HepG2 (cell line): ENCODE measurements around the gene ZBTB45. TPM values are rescaled to one million over a fixed set of nuclear protein-coding genes. Genes with fewer than 3 reads are reported as not detected.

ENCODE experiments used
- CCDC6 ChIP-seq: sonication (generic); formaldehyde crosslinking; IDR thresholded peaks from 2 replicates; pipeline ENCODE4 v1.8.1; 2022; ENCODE audit warnings: mild to moderate bottlenecking, missing genetic modification reagents, moderate library complexity
- MBNL3 ChIP-seq: fragments of 250-450 bp; sonication (Bioruptor Pico); conservative IDR thresholded peaks from 2 replicates; pipeline ENCODE4 v1.8.0; 2022; ENCODE audit warnings: mild to moderate bottlenecking, inconsistent platforms
- NFKB2 ChIP-seq: sonication (generic); formaldehyde crosslinking; IDR thresholded peaks from 2 replicates; pipeline ENCODE4 v1.4.0; 2020; ENCODE audit warnings: missing genetic modification reagents, borderline replicate concordance
- PAXIP1 ChIP-seq: sonication (generic); formaldehyde crosslinking; conservative IDR thresholded peaks from 2 replicates; pipeline ENCODE4 v1.4.0; 2020; ENCODE audit warnings: mild to moderate bottlenecking, missing genetic modification reagents, moderate library complexity
- RFX1 ChIP-seq: fragments of 450-650 bp; IDR thresholded peaks from 2 replicates; pipeline ENCODE4 v1.6.1; 2017
- SUZ12 ChIP-seq: fragments of 150-350 bp; IDR thresholded peaks from 2 replicates; pipeline ENCODE4 v1.6.1; 2014; ENCODE audit warnings: low read depth, low read length
- THAP8 ChIP-seq: sonication (generic); formaldehyde crosslinking; IDR thresholded peaks from 2 replicates; pipeline ENCODE4 v1.5.1; 2020; ENCODE audit warnings: missing genetic modification reagents, mild to moderate bottlenecking, borderline replicate concordance
- ZNF136 ChIP-seq: sonication (generic); formaldehyde crosslinking; IDR thresholded peaks from 2 replicates; pipeline ENCODE4 v1.8.1; 2022; ENCODE audit warnings: low read depth, mild to moderate bottlenecking, moderate library complexity, missing genetic modification reagents
- ZNF337 ChIP-seq: sonication (generic); formaldehyde crosslinking; IDR thresholded peaks from 2 replicates; pipeline ENCODE4 v1.5.1; 2020; ENCODE audit warnings: missing genetic modification reagents, low read depth, mild to moderate bottlenecking, borderline replicate concordance
- ZNF512 ChIP-seq: sonication (generic); formaldehyde crosslinking; IDR thresholded peaks from 2 replicates; pipeline ENCODE4 v1.4.0; 2020; ENCODE audit warnings: mild to moderate bottlenecking, missing genetic modification reagents
- ZNF564 ChIP-seq: sonication (generic); formaldehyde crosslinking; IDR thresholded peaks from 2 replicates; pipeline ENCODE4 v1.8.1; 2023; ENCODE audit warnings: mild to moderate bottlenecking, missing genetic modification reagents
- ZNF577 ChIP-seq: sonication (generic); formaldehyde crosslinking; IDR thresholded peaks from 2 replicates; pipeline ENCODE4 v1.4.0; 2020; ENCODE audit warnings: mild to moderate bottlenecking, low read depth, missing genetic modification reagents, borderline replicate concordance
- ZNF629 ChIP-seq: sonication (generic); formaldehyde crosslinking; conservative IDR thresholded peaks from 2 replicates; pipeline ENCODE4 v1.5.0; 2020; ENCODE audit warnings: missing genetic modification reagents
- ZNF678 ChIP-seq: sonication (generic); formaldehyde crosslinking; IDR thresholded peaks from 2 replicates; pipeline ENCODE4 v1.4.0; 2020; ENCODE audit warnings: mild to moderate bottlenecking, missing genetic modification reagents
- ZNF724P ChIP-seq: sonication (generic); formaldehyde crosslinking; IDR thresholded peaks from 2 replicates; pipeline ENCODE4 v1.8.0; 2022; ENCODE audit warnings: missing genetic modification reagents, borderline replicate concordance
- ZNF747 ChIP-seq: sonication (generic); formaldehyde crosslinking; IDR thresholded peaks from 2 replicates; pipeline ENCODE4 v1.8.1; 2023; ENCODE audit warnings: missing genetic modification reagents, mild to moderate bottlenecking, borderline replicate concordance
- polyA plus RNA-seq, 8 experiments: library from polyadenylated mRNA; depleted of rRNA in 3 of 8; stranded (reverse) in 7 of 8; unstranded in 1 of 8; fragments of >200 nt; fragmentation: Illumina TruSeq in 4 of 8; extraction: Trizol in 4 of 8; gene quantifications; 2 replicates each; pipeline versions ENCODE4 v1.2.1 to v1.2.3, GENCODE V29; 2011 to 2016; ENCODE audit warnings: low read depth in 4 of 8, missing spikeins in 1 of 8, mixed read lengths in 1 of 8; ENCODE audit not compliant: insufficient read depth in 1 of 8
- total RNA-seq, 5 experiments: library from RNA; depleted of rRNA; stranded (reverse); fragments of >200 nt; fragmentation: Illumina TruSeq; extraction: Trizol; gene quantifications; 2 replicates each; pipeline ENCODE4 v1.2.3, GENCODE V29; 2016; ENCODE audit warnings: low read depth in 1 of 5
- TF ChIP-seq, protein P1 (sequence below), 2 experiments: sonication (generic) in 1 of 2; formaldehyde crosslinking in 1 of 2; IDR thresholded peaks; 2 replicates each; pipeline versions ENCODE4 v1.4.0 to v1.6.1; 2018 to 2020; ENCODE audit warnings: missing genetic modification reagents in 2 of 2, borderline replicate concordance in 1 of 2, low read depth in 1 of 2, mild to moderate bottlenecking in 1 of 2, missing biosample characterization in 1 of 2
- TF ChIP-seq, protein P2 (sequence below): sonication (generic); formaldehyde crosslinking; IDR thresholded peaks from 2 replicates; pipeline ENCODE4 v1.8.1; 2023; ENCODE audit warnings: mild to moderate bottlenecking, missing genetic modification reagents, borderline replicate concordance

ZBTB45 gene
- total and polyA plus RNA-seq, 2 of the 13 experiments (the other 11 are each of a cell fraction or from before 2014, with no cell fraction given): 3.0 to 3.7 TPM

GRCh38 chr19:58558623-58559274 lies 39.1 kb upstream of the ZBTB45 start (continued):
- TF ChIP-seq THAP8: no peak; the same call in 1 of the 2 replicates
- TF ChIP-seq CCDC6: peak; percentile 31; the same call in 1 of the 2 replicates
- TF ChIP-seq ZNF512 (CRISPR knock-in tag): no peak
- TF ChIP-seq ZNF747 (CRISPR knock-in tag): peak; percentile 63; the same call in 1 of the 2 replicates
- TF ChIP-seq SUZ12: no peak
- TF ChIP-seq ZNF564 (CRISPR knock-in tag): peak; percentile 72; the same call in 1 of the 2 replicates
- no peak for TF ChIP-seq MBNL3 (CRISPR knock-in tag)
- TF ChIP-seq, protein P1, sequence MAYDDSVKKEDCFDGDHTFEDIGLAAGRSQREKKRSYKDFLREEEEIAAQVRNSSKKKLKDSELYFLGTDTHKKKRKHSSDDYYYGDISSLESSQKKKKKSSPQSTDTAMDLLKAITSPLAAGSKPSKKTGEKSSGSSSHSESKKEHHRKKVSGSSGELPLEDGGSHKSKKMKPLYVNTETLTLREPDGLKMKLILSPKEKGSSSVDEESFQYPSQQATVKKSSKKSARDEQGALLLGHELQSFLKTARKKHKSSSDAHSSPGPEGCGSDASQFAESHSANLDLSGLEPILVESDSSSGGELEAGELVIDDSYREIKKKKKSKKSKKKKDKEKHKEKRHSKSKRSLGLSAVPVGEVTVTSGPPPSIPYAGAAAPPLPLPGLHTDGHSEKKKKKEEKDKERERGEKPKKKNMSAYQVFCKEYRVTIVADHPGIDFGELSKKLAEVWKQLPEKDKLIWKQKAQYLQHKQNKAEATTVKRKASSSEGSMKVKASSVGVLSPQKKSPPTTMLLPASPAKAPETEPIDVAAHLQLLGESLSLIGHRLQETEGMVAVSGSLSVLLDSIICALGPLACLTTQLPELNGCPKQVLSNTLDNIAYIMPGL (CRISPR knock-in tag; IDR thresholded peaks at IDR 0.05; ENCODE audit: borderline replicate concordance in 1 of 2, low read depth in 1 of 2): peak in 1 of 2 experiments; percentile 41; a peak in 3 of 4 replicates
- TF ChIP-seq ZNF136 (CRISPR knock-in tag): no peak
- no peak for TF ChIP-seq ZNF337 (CRISPR knock-in tag)
- TF ChIP-seq ZNF629 (CRISPR knock-in tag): no peak
- TF ChIP-seq NFKB2 (CRISPR knock-in tag): no peak
- no peak for TF ChIP-seq PAXIP1 (CRISPR knock-in tag)
- no peak for TF ChIP-seq ZNF724P (CRISPR knock-in tag)
- no peak for TF ChIP-seq ZNF678 (CRISPR knock-in tag)
- TF ChIP-seq ZNF577 (CRISPR knock-in tag): no peak
- TF ChIP-seq, protein P2, sequence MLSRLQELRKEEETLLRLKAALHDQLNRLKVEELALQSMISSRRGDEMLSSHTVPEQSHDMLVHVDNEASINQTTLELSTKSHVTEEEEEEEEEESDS (CRISPR knock-in tag): 0 out of 2 replicates have a peak, but pooled peaks have one; percentile 0
- peak; percentile 60; the same call in 1 of the 2 replicates for TF ChIP-seq RFX1
